ENCODE results near the gene KY. TPM values are rescaled to one million over a fixed set of nuclear protein-coding genes. Genes with fewer than 3 reads are reported as not detected.

Gene KY
- total RNA-seq, 2 donors from 2014 or later, result 0.33 to 0.59 TPM

- Histone ChIP-seq H3K27me3 (no peaks in the 10 kb centered on the region), H3K27ac (peak overlapping the region in 1 of 2 donors; percentile 19), H3K36me3 (no peaks in the 10 kb centered on the region), H3K4me3 (no peak overlapping the region), H3K9me3 (peaks cover 0 to 14% of the 10 kb centered on the region in 2 donors), H3K4me1 (peaks cover 0 to 13% of the 10 kb centered on the region in 2 donors)
- TF ChIP-seq CTCF (IDR thresholded peaks at IDR 0.05), result peak; percentile 19 to 63
- no peak for DNase-seq (ENCODE audit: low spot score)
These were observed 26.6 kb upstream of the KY start for GRCh38 chr3:134677196-134677986.

DNA sequence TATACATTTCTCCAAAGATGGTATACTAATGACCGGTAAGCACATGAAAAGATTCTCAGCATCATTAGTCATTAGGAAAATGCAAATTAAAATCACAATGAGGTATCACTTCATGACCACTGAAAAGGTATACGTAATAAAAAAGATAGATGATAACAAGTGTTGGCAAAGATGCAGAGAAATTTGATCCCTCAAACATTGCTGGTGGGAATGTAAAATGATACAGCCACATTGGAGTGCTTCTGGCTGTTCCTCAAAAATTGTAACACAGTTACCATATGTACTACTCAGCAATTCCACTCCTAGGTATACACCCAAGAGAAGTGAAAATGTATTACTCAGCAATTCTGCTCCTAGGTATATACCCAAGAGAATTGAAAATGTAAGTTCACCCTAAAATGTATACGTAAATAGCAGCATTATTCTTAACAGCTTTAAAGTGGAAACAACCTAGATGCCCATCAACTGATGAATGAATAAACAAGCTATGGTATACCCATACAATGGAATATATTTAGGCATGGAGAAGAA, 25.0 kb upstream of the KY start:
- TF ChIP-seq CTCF (IDR thresholded peaks at IDR 0.05), result no peak
- Histone ChIP-seq H3K4me3 (no peak overlapping the region), H3K27ac (no peak overlapping the region), H3K36me3 (no peaks in the 10 kb centered on the region), H3K27me3 (no peaks in the 10 kb centered on the region), H3K4me1 (peaks cover 0 to 7% of the 10 kb centered on the region in 2 donors), H3K9me3 (peaks cover 0 to 14% of the 10 kb centered on the region in 2 donors)
- no peak for DNase-seq (ENCODE audit: low spot score)

DNA sequence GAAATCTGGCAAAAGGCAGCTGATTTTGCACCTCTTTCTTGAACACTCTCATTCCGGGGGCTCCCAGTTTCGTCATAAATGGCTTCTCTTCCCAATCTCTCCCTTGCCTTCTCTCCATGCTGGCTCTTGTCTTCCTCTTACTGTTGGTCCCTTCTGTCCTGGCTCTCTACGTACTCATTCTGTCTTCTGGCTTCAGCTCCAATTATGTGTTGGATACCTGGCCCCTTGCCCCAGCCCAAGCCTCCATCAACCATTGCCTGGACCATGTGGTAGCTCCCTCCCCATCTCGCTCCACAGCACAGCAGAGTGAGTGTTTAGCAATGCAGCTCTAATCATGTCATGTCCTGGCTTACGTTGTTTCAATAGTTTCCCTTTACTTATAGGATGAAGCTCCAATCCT, 21.7 kb upstream of the KY start:
- H3K4me1 ChIP-seq, result peaks cover 0 to under 1% of the 10 kb centered on the region in 2 donors
- TF ChIP-seq CTCF (IDR thresholded peaks at IDR 0.05), result no peak
- peaks cover 0 to 14% of the 10 kb centered on the region in 2 donors for H3K9me3 ChIP-seq
- H3K36me3 ChIP-seq, result no peaks in the 10 kb centered on the region
- no peaks in the 10 kb centered on the region for H3K27me3 ChIP-seq
- no peak overlapping the region for H3K4me3 ChIP-seq
- no peak for DNase-seq (ENCODE audit: low spot score)
- H3K27ac ChIP-seq, result no peak overlapping the region

- no peak overlapping the region for H3K4me3 ChIP-seq
- TF ChIP-seq CTCF (IDR thresholded peaks at IDR 0.05), result no peak
- H3K27ac ChIP-seq, result no peak overlapping the region
- no peaks in the 10 kb centered on the region for H3K9me3 ChIP-seq
- no peaks in the 10 kb centered on the region for H3K27me3 ChIP-seq
- H3K36me3 ChIP-seq, result no peaks in the 10 kb centered on the region
- DNase-seq (ENCODE audit: low spot score), result no peak
- H3K4me1 ChIP-seq, result no peaks in the 10 kb centered on the region
These were observed 17.1 kb upstream of the KY start for GRCh38 chr3:134667956-134668355.

- Histone ChIP-seq H3K36me3 (no peaks in the 10 kb centered on the region), H3K4me3 (no peak overlapping the region), H3K27ac (no peak overlapping the region), H3K9me3 (no peaks in the 10 kb centered on the region), H3K27me3 (no peaks in the 10 kb centered on the region), H3K4me1 (no peaks in the 10 kb centered on the region)
- TF ChIP-seq CTCF (IDR thresholded peaks at IDR 0.05), result no peak
- DNase-seq (ENCODE audit: low spot score), result no peak
These were observed 16.6 kb upstream of the KY start for GRCh38 chr3:134667406-134667805.

Data from right atrium auricular region (tissue), 2 donors.